ENCODE measurements around the gene MYO3B. TPM values are rescaled to one million over a fixed set of nuclear protein-coding genes. Genes with fewer than 3 reads are reported as not detected.
"Not testable (repeated sequence)": the region's sequence is repeated elsewhere in the genome, so short reads cannot be mapped to it uniquely, and the experiment has no call there.

The MYO3B gene
- total RNA-seq, 1 donor from 2014 or later = not detected

DNA sequence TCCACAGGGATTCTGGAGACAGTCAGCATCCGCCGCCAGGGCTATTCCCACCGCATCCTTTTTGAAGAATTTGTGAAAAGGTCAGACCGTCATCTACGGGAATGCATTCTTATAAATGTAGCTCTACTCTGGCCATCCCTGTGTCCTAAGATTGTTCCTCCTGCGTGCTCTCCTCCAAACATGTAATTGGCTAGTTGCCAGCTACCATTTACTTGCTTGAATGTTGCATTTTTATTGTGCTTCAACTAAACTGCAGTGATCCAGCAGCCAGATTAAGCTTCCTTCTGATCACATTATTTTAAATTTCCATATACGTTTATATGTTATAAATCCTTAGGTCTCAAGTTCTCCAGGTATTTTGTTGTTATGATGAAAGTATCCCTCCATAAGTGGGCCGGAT lies 288.7 kb downstream of the MYO3B start:
- no peak for DNase-seq (ENCODE audit: low read depth in 2 of 2)

GRCh38 chr2:170467568-170468422 lies 289.8 kb downstream of the MYO3B start:
- peak in 1 of 2 donors; percentile 12 for DNase-seq (ENCODE audit: low read depth in 2 of 2)

DNA sequence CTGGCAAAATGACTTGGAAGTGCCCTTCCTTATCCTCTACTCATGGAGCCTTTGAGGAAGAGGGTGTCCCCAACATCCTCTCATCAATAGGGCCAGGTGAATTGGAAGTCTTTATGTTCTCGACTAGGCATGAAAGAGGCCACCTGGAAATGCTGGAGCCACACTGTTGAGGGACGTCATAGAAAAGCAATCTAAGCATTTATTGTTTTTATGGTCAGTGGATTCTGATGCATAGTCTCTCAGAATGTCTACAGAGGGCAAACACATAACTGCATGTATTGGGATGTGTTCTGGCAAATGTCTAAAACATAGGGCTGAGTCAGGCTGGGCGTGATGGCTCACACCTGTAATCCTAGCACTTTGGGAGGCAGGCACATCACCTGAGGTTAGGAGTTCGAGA lies 290.6 kb downstream of the MYO3B start:
- no peak for DNase-seq (ENCODE audit: low read depth in 2 of 2)

DNA sequence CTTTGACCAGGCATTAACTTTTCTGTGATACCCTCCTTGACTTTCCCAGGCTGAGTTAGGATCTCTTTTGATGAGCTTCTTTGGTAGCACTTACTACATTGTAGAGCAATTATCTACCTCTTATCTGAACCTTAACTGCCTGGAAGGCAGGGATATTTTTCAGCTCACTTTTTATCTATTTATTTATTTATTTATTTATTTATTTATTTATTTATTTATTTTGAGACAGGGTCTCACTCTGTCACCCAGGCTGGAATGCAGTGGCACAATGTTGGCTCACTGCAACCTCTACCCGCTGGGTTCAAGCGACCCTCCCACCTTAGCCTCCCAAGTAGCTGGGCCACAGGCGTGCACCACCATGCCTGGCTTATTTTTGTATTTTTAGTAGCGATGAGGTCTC lies 294.6 kb downstream of the MYO3B start:
- not testable (repeated sequence) for DNase-seq (ENCODE audit: low read depth in 2 of 2)

GRCh38 chr2:170475878-170476277 lies 297.9 kb downstream of the MYO3B start:
- DNase-seq (ENCODE audit: low read depth in 2 of 2) = no peak

GRCh38 chr2:170477630-170478029 lies 299.7 kb downstream of the MYO3B start:
- DNase-seq (ENCODE audit: low read depth in 2 of 2) = no peak

DNA sequence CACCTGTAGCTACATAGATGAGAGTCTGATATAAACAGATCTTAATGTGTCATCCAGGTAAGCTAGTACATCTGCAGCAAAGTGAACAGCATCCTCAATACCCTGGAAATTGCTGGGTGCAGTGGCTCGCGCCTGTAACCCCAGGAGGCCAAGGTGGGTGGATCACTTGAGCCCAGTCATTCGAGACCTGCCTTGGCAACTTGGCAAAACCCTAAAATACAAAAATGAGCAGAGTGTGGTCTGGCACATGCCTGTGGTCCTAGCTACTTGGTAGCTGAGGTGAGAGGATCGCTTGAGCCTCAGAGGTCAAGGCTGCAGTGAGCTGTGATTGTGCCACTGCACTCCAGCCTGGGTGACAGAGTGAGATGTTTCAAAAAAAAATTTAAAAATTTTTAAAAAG lies 303.3 kb downstream of the MYO3B start:
- no peak for DNase-seq (ENCODE audit: low read depth in 2 of 2)

DNA sequence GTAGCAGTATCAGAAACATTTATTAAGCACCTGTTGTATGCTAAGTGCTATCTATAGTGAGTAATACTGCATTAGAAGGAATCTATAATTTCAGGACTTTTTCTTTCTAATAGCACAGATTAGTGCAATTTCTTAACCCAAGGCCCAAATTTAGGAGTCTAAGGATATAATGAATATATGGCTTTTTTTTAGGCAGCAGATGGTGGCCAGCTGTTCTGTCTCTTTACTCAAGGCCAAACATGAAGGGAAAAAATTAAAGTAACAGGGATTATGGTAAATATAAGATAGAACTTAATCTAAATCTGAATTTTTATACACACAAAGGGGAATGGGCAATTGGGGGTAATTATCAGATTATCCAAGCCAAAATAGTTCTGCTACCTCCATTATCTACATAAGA lies 306.6 kb downstream of the MYO3B start:
- no peak for DNase-seq (ENCODE audit: low read depth in 2 of 2)

- no peak for DNase-seq (ENCODE audit: low read depth in 2 of 2)
Measured at GRCh38 chr2:170485254-170486026, 307.5 kb downstream of the MYO3B start.

DNA sequence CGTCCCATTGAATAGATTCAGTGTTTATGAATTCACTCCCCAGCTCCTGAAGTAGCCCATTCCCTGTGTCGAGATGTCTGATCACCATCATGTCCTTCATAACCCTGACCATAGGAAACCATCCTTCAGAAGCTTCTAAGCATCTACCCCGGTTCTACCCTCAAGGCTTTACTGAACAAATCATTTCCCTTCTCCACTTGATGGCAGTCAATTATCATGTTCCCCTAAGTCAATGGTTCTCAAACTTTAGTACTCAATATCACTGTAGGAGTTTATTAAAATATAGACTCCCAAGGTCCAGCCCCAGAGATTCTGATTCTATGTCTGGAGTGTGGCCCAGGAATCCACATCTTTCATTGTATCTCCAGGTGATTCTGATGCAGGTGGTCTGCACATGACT lies 308.8 kb downstream of the MYO3B start:
- peak; percentile 43 to 54 for DNase-seq (ENCODE audit: low read depth in 2 of 2)

- DNase-seq (ENCODE audit: low read depth in 2 of 2) = no peak
Measured at GRCh38 chr2:170488807-170489206, 310.9 kb downstream of the MYO3B start.

- no peak for DNase-seq (ENCODE audit: low read depth in 2 of 2)
Measured at GRCh38 chr2:170492010-170492409, 314.1 kb downstream of the MYO3B start.

GRCh38 chr2:170493426-170494097 lies 315.6 kb downstream of the MYO3B start:
- no peak for DNase-seq (ENCODE audit: low read depth in 2 of 2)

DNA sequence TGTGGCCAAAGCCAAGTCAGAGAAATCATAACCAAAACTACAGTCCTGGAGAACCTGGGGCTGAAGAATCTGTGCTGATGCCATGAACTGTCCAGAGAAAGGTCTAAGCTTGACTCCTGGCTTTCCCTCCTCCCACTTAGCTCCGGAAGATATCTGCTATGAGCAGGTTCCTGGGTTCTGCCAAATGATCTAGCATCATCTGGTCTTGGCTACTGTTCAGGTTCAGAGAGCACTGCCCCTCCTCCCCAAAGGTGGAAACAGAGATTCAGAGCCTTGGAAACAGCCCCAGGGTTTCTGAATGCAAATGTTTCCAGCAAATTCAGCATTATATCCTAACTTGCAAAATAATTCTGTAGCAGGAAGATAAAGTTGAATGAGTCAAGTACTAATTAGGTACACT lies 317.9 kb downstream of the MYO3B start:
- DNase-seq (ENCODE audit: low read depth in 2 of 2) = no peak

DNA sequence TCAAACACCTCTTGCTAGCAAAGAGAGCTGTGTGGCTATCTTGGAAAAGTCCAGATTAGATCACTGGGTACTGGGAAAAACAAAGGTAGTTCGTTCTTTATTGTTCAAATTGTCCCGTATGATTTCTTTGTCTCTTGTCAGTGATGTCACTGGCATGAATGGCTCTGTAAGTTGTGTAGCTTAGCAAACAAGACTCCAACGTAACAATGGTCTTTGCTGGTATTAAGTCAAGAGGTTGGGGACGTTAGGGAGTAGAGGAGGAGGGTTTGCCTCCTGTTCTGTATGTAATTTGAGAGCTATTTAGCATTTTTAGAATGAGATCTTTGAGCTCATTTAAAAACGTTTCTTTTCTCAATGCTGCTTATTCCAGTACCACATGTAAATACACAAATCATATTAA lies 320.7 kb downstream of the MYO3B start:
- no peak for DNase-seq (ENCODE audit: low read depth in 2 of 2)

GRCh38 chr2:170500104-170500503 lies 322.2 kb downstream of the MYO3B start:
- no peak for DNase-seq (ENCODE audit: low read depth in 2 of 2)

DNA sequence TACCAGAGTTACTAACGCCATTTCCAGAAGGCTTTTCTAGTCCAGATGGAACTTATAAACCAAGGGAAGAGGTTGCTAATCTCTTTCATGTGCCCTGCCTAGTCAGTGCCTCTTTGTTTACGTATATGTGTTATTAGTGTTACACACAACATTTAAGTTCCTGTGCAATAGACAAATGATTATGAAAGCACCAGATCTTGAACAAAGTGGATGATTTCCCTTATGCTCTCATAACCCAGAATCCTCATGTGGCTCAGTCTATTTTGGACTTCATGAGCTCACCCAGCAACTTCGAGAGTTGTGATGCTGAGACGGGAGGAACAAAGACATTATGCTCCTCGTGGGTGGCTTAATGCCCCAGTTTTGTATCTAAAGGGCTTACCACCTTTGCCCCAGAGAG lies 322.8 kb downstream of the MYO3B start:
- DNase-seq (ENCODE audit: low read depth in 2 of 2) = peak in 1 of 2 donors; percentile 28

GRCh38 chr2:170501421-170502043 lies 323.6 kb downstream of the MYO3B start:
- no peak for DNase-seq (ENCODE audit: low read depth in 2 of 2)

GRCh38 chr2:170502361-170503130 lies 324.6 kb downstream of the MYO3B start:
- no peak for DNase-seq (ENCODE audit: low read depth in 2 of 2)

GRCh38 chr2:170503563-170503962 lies 325.6 kb downstream of the MYO3B start:
- peak in 1 of 2 donors; percentile 8 for DNase-seq (ENCODE audit: low read depth in 2 of 2)

Measured in lung microvascular endothelial cell (primary cell).